GM21737 (cell line): ENCODE measurements around the gene SHC3.
A peak's percentile ranks its signal among the peaks of the same experiment; 100 is the strongest.

Experiments used
- ATAC-seq: cut with Tn5 transposase; IDR thresholded peaks from one replicate; pipeline ENCODE4 v1.9.1; 2021; ENCODE audit warnings: mild to moderate bottlenecking, moderate library complexity; ENCODE audit not compliant: unreplicated experiment

Gene SHC3

DNA sequence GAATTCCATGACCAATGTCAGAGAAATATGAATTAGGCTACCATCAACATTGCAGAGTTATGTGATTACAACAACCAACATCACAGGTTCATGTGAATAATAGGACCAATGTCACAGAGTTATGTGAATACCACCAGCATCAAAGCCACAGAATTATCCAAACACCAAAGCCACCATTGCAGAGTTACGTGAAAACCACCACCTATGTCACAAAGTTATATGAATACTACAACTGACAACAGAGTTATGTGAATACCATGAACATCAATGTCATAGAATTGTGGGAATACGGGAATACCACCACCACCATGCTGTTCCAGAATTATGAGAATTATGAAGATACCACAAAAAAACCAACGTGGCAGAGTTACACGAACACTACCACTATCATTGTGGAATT lies 64.8 kb downstream of the SHC3 start:
- no peak for ATAC-seq

DNA sequence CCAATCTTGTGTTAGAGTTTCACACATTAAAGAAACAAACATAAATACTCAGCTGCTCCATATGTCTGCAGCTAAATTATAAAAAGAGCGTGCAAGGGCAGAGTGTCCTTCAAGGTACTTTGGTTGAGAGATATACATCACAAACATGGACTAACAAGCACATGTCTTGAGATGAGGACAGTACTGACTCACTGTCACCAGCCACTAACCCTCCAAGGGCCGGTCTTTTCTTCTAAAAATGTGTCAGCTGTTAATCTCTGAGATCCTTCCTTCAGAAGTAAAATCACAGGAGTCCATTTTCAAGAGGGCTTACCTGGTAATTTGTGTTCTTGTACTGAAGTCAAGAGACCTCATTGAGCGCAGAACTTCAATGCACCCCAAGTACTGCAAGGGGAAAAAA lies 66.4 kb downstream of the SHC3 start:
- ATAC-seq = no peak

DNA sequence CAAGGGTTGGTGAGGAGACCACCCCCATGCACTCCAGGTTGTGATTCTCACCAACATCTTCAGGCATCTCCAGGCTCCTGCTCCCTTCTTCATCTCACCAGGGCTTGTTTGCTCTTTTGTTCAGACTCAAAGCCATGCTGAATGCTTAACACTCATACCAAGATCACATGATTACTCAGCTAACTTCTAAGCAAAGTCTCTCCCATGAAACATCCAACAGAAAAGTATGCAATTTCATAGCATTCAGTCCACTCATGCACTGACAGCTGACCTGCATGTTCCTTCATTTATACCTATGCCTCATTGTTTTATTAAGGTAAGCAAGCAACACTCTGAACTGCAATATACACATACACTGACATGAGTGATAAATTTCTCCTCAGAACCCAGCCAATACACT lies 69.0 kb downstream of the SHC3 start:
- ATAC-seq = no peak

DNA sequence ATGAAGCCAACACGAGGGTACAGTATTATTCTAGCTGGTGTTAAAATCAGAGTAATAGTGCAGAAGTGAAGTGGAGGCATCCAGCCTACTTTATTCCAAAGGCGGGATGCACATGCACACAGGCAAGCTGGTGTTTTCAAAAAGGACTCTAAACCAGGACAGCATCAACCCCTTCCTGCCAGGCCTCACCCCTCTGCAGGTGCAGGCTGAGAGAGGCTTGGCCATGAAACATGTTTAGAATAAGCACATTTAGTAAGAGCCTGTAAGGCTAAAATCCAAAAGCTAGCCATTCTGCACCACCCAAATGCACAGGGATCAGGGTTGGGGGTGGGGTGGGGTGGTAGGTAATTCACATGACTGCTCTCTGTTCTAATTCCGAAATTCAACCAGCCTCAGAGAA lies 71.2 kb downstream of the SHC3 start:
- no peak for ATAC-seq

DNA sequence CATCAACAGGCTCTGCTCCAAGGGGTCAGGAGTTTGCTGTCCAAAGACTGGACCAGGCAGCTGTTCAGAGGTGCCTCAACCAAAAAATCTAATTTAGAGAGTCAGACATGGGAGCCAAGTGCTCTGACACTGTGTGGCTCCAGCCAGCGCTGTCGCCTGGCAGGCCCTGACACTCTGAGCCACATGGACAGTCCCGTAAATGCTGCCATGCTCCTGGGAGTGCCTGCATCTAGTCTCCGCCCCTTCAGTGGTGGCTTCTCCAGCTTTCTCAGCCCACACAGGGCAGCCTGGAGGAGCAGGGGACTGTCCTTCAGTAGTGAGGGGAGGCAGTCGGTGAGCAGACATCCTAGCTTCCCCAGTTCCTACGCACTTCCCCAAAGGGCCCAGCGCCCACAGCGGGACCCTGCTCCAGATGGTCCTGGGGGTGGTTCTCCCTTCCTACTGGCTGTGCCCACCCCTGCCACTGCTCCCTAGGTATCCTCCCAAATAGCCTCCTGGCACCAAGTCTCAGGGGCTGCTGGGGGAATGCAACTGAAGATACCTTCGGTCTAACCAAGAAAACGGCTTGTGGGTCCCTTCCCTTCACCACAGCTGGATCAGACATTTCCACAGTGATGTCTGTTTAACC lies 72.3 kb downstream of the SHC3 start:
- ATAC-seq = no peak

DNA sequence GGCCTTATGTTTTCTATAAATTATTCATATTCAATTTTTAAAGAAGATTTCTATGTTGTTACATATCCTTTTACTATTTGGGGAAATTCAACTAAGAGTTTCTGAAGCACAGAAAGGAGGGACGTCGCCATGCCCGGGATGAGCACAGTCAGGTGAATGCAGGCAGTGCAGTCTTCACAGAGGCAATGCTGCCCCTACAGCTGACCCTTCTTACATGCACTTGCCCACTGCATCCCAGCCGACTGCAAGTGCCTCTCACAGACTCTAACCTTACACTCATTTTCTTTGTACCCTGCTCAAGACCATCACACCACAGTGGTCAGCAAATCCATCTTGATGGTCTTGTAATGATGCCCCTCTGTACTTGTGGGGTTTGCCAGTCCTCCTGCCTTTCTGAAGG lies 73.8 kb downstream of the SHC3 start:
- ATAC-seq = no peak

DNA sequence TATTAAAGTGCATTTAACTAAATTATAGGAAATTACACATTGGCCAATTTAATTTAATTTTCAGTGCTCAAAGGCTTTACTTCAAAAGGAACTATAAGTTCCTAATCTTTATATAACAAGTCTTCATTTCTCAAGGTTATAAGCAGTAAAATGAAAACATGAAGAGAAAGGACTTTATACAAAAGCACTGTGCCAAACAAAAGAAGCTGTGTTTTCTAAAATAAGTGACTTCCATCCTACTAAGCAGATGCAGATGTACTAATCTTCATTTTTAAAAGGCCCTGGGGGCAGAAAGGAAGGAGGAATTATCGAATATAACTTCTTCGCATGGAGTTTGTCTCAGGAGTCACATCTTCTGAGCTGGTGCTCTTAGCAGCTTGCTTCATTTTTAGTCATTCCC lies 81.4 kb downstream of the SHC3 start:
- no peak for ATAC-seq

DNA sequence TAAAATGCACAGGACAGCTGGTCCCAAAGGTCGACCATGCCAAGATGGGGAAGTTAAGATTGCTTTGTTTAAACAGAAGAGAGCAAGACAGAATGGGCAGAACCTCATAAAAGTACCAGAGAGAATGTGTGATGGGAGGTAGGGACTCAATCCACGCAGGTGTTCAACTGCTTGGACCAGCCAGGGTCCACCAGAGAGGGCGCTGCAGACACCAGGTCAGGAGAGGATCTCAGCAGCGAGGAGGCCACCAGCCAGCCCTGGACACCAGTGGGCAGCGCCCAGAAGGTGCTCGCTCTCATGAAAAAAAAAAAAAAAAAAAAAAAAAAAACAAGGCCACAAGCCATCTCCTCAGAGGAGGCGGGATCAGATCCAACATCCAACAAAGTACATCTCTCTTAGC lies 81.8 kb downstream of the SHC3 start:
- ATAC-seq = no peak

DNA sequence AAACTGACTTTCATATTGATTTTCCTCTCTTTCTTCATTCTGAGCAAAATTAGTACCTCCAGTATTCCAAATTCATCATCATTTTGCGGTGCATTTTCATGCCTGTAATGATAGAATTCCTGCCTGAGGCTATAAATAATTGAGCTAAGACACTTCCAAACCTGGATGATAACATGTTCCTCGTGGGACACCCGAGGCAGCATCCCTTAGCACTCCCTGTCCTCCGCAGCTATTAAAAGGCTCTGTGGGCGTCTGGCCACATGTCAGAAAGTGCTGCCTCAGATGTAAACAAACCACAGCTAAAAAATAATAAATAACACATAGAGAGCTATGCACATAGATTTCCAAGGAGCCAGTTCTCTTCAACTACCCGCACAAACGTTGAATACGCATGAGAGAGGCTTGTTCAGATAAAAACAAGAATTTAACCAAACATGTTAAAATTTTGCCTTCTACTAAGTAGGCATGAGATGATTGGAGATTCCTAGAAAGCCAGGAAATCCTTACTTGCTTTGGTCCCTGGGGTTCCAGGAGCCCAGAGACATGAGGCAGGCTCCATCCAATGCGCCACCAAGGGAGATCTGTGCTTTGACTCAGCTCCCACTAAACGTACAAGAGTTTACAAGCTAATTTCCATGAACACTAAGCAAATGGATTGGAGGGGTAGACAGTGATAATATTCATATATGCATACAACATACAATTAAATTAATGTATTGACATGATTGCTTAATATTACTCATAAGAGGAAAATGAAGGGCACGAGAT lies 82.7 kb downstream of the SHC3 start:
- ATAC-seq = no peak

DNA sequence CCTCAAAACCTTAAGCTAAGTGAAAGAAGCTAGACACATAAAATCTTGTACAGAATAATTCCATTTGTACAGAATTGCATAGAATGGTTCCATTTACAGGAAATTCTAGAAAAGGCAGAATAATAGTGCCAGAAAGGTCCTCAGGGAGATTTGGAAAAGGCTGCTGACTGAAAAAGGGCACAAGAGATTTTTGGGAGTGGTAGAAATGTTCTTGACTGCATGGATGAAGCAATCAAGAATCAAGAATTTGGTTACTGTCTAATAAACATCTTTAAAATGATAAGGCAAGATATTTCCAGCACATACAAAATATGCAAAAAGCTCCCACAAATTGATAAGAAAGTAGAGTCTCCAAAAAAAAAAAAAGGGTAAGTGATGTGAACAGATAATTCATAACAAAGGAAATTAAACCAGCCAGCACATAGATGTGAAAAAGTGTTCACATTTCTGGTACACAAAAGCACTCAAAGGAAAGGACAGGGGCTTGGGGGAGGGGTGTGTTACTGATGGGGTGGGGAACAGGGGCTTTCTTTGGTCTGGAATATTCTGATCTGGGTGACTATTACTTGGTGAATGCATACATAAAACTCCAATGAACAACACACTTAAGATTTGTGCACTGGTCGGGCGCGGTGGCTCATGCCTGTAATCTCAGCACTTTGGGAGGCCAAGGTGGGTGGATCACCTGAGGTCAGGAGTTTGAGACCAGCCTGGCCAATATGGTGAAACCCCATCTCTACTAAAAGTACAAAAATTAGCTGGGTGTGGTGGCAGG lies 85.2 kb downstream of the SHC3 start:
- no peak for ATAC-seq

DNA sequence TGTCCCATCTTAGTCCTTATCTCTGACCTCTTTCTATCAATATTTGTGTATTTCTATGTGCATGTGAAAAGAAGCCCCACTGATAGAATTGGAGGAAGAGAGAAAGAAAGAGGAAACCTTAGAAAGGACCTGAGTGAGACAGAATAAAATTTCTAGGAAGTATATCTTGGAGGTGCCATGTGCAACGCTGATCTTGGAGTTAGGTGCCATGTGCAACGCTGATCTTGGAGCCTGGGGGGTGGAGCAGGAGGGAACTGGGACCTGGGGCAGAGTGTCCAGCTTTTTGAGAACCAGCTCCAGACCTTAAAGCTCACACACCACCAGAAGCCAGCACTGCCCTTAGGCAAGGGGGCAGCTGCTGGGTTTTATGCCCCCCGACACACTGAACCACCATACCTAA lies 89.4 kb downstream of the SHC3 start:
- ATAC-seq = no peak

DNA sequence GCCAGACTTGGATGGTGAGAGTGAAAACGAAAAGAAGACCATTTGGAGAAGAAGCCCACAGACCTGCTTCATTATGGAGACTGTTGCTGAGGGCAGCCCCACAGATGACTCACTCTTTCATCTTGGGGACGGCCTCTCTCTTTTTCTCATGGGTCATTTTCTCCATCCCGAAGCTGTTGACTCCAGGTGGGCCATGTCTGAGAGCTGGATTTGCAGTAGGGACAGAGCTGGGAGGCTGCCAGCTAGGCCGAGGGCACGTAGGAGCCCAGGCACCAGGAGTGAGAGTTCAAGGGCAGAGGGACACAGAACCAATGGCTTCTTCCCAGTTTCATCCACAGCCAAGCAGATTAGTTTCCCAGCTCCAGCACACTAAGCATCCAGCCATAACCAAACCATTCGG lies 95.0 kb downstream of the SHC3 start:
- no peak for ATAC-seq

DNA sequence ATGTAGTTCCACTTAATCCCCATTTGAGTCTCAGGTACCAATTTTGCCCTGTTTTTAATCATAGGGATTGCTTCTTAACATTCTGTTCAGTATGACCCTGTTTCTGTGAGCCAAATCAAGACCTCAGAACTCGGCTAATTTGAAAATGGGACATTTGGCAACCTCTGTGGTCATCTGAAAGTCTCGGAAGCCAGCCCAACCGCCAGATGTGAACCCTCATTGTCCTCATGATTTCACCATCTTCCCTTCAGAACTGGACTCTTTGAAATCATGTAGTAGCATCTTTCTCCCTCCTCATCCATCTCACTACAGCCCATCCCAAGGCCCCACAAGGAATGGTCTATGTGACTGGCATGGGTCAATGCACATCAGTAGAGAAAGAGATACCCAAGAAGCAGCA lies 98.4 kb downstream of the SHC3 start:
- no peak for ATAC-seq

DNA sequence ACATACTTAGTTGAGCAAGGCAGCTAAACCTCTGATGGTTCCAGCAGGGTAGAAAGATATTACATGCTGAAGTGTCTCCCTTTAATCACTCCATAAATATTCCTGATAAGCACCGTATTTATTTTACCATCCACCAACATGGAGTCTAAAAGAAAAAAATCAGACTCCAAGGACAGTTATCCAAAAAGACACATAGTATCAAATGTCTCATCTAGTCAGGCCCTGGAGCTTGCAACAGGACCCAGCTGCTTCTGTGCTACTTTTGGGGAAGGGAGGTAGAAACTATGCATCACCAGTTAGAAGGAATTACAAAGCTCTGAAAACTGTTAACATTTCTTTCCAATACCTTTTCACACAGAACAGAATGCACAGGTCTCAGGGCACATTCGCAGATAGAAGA lies 99.2 kb downstream of the SHC3 start:
- no peak for ATAC-seq

DNA sequence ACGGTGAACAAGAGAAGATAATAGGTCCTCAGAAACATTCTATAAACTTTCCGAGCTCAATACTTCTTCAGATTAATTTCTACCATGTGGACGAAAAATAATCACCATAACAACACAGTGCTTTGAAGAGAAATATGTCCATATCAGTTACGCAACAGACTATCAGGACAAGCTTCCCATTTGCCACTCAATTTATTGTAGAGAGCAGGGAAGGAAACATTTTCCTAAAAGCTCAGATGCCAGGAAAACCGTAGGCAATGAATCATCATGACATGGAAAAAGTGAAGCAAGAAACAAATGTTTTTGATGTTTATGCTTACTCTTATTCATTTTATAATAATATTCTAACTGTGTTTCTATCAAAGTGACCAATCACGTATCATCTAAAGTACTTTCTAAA lies 99.8 kb downstream of the SHC3 start:
- ATAC-seq = no peak

DNA sequence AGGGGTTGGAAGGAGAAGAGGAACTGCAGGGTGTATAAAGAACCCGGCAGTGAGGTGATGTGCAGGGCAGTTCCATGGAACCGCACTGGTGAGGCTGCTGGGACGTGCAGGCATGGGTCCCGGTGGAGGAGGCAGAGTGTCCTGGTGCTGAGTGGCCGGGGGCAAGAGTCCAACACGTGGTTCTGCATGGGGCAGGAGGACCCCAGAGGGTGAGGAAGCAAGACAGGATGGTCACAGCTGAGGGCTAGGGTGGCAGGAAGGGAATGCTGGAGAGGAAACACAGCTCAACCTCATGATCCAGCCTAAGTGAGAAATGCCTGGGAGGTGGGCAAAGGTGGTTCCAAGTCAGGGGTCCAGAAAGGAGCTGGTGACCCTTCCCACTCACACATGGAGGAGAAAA lies 100.2 kb downstream of the SHC3 start:
- ATAC-seq = no peak

DNA sequence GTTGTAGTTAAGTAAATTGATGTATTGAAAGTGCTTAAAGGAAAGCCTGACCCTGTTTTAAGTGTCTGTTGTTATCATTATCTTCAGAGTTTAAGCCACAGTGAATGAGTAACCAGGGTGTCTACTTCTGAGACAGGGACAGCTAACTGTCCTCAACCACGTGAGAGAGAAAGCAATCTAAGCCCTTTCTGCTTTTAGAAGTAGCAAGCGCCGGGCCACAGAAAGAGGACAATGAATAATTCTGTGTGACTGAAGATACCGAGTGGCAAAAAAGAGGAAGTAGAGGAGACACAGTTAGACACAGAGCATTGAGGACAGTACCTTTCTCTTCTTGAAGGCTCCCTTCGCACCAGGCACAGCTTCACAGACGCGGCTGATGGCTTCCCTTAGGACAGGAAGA lies 101.1 kb downstream of the SHC3 start:
- peak; percentile 79 for ATAC-seq

DNA sequence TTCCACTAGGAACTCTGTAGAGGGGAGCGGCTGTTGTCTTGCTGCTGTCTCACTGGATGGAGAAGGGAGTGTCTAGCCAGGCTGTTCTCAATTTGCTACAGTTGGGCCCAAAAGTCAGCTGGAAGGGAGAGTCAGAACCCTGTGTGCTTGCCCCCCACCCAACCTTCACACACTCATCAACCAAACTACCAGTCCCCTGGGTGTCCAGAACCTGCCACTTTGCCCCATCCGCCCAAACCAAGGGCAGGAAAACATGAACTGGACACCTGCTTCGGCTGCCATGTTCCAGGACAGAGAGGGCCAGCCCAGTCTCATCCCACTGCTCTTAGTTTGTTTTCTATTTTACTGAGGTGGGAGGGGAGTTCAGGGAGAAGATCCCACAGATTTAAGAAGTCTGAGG lies 105.2 kb downstream of the SHC3 start:
- ATAC-seq = no peak

DNA sequence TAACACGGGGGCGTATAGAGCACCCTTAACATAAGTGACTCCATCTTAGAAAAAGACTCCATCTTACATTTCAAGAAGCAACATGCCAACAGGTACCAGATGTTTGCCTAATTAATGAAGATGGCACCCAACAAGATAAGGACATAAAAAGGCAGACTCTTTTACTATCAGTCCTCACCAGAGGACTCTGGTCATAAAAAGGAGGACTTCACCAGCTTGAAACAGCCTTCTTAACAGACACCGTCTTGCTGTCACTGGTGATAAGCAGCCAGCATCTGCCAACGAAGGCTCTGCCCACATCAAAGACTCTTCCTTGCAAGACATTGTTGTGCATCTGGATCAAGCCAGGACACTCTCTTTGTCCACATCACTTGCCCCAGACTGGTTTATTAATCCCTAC lies 107.0 kb downstream of the SHC3 start:
- no peak for ATAC-seq

DNA sequence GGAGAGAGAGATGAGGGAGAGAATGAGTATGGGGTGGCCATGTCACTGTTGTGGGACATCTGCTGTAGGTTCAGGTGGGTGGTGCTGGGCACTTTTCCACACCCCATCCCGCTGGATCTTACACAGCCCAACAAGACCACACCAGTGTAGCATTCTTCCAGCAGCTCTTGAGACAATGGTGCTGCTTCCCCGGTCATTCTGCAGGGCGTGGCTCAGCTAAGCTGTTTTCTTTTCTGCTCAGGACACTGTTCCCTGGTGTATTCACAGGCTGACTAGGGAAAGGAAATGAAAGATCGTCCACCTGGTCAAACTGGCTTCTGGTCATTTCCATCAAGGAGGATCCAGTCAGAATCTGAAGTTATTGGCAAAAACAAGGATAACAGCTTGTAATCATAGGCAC lies 111.8 kb downstream of the SHC3 start:
- no peak for ATAC-seq

DNA sequence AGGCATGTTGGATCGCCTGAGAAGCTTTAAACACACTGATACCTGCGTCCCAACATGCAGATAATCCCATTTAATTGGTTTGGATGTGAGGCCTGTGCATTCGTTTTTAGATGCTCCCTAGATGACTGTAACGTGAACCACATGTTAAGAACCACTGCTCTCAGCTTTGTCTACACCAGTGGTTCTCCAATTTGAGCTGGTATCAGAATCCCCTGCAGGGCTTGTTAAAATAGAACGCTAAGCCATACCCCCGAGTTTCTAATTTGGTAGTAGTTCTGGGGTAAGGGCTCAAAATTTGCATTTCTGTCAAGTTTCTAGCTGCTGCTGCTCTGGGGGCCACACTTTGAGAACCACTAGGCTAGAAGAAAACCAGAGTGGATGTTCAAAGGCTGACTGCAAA lies 112.7 kb downstream of the SHC3 start:
- ATAC-seq = no peak

DNA sequence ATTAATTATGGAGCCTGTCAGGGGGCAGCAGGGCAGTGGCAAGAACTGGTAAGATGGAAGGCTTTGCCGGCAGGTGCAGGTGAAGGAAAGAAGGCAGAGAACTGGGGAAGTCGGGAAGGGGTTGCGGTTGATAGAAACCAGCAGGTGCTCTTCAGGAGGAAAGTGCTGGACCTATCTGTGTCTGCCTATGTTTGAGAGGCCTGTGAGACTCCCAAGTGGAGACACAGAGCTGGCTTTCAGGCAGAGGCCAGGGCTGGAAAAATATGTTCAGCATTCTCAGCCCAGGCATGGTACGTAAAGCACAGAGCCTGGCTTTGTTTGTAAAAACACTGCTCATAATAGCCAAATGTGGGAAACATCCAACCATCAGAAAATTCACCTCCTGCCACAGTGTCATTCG lies 117.8 kb downstream of the SHC3 start:
- no peak for ATAC-seq
